A549 (cell line): ENCODE data around the gene MAGEF1. TPM values are rescaled to one million over a fixed set of nuclear protein-coding genes. Genes with fewer than 3 reads are reported as not detected.

ENCODE experiments used
- ATAC-seq, 2 experiments: fragments of 200-7000 bp in 1 of 2; fragments of >200 bp in 1 of 2; cut with Nextera tagmentation in 1 of 2; cut with Tn5 transposase in 1 of 2; 3 replicates each; pipeline versions ENCODE4 v1.8.0 to v1.9.1; 2018 to 2020; ENCODE audit warnings: mild to moderate bottlenecking in 1 of 2, moderate library complexity in 1 of 2
- CTCF ChIA-PET: fragments of 300-600 bp; sonication (Branson Sonifier 250); formaldehyde crosslinking; extraction: SDS; loops from one replicate; lab custom pipeline; 2021; ENCODE audit warnings: antibody characterized with exemption, inconsistent platforms; lab: Yijun Ruan, JAX
- POLR2A ChIA-PET: fragments of 350-600 bp; formaldehyde crosslinking; extraction: SDS; loops from one replicate; lab custom pipeline; 2021; ENCODE audit warnings: antibody characterized with exemption, inconsistent platforms; lab: Yijun Ruan, JAX
- DNase-seq, 2 experiments: peaks; one replicate each; pipeline versions ENCODE4 v3.0.0 to v3.0.0-alpha.2; 2011 to 2016; ENCODE audit warnings: low read depth in 1 of 2, low spot score in 1 of 2
- FAIRE-seq: peaks from 2 replicates; lab custom pipeline; 2011; peaks lifted over from hg19 to GRCh38; lab: Jason Lieb, UNC
- H3K27ac ChIP-seq, 2 experiments: fragments of >200 bp; sonication (Bioruptor Twin); formaldehyde crosslinking; 3 replicates each; pipeline ENCODE4 v1.5.1; 2016 to 2017
- H3K4me1 ChIP-seq: fragments of >200 bp; sonication (Bioruptor Twin); formaldehyde crosslinking; 3 replicates; pipeline ENCODE4 v1.6.1; 2016
- H3K4me2 ChIP-seq: fragments of >200 bp; sonication (Bioruptor Twin); formaldehyde crosslinking; 3 replicates; pipeline ENCODE4 v1.6.1; 2016
- H3K4me3 ChIP-seq: fragments of >200 bp; sonication (Bioruptor Twin); formaldehyde crosslinking; 3 replicates; pipeline ENCODE4 v1.5.1; 2016
- H3K9me3 ChIP-seq: fragments of >200 bp; sonication (Bioruptor Twin); formaldehyde crosslinking; 3 replicates; pipeline ENCODE4 v1.6.1; 2016
- CBX8 ChIP-seq: fragments of 200-600 bp; sonication (generic); IDR thresholded peaks from 2 replicates; pipeline ENCODE4 v1.6.1; 2016
- CHD2 ChIP-seq: fragments of 150-350 bp; IDR thresholded peaks from 2 replicates; pipeline ENCODE4 v1.6.1; 2014; ENCODE audit warnings: low read length; ENCODE audit not compliant: partially characterized antibody
- CHD4 ChIP-seq: fragments of 200-600 bp; sonication (generic); IDR thresholded peaks from 2 replicates; pipeline ENCODE4 v1.6.1; 2016; ENCODE audit warnings: antibody characterized with exemption, mild to moderate bottlenecking, borderline replicate concordance
- EHF ChIP-seq: fragments of 250-450 bp; sonication (Bioruptor Pico); IDR thresholded peaks from 2 replicates; pipeline ENCODE4 v1.5.0; 2020; ENCODE audit warnings: mild to moderate bottlenecking
- EHMT2 ChIP-seq: fragments of 200-600 bp; sonication (generic); IDR thresholded peaks from 2 replicates; pipeline ENCODE4 v1.6.1; 2016; ENCODE audit warnings: antibody characterized with exemption, low read depth, mild to moderate bottlenecking, moderate library complexity
- ESRRA ChIP-seq: fragments of 150-350 bp; IDR thresholded peaks from 2 replicates; pipeline ENCODE4 v1.6.1; 2014; ENCODE audit warnings: mild to moderate bottlenecking, low read length, borderline replicate concordance
- GATA3 ChIP-seq: IDR thresholded peaks from 2 replicates; pipeline ENCODE4 v1.6.1; 2012; ENCODE audit warnings: borderline replicate concordance
- HOXB13 ChIP-seq: fragments of 250-450 bp; sonication (Bioruptor Pico); IDR thresholded peaks from 2 replicates; pipeline ENCODE4 v1.5.0; 2020; ENCODE audit warnings: low read depth, mild to moderate bottlenecking, moderate library complexity
- JUNB ChIP-seq: fragments of >200 bp; sonication (Bioruptor Twin); formaldehyde crosslinking; IDR thresholded peaks from 2 replicates; pipeline ENCODE4 v1.6.1; 2016
- KDM5A ChIP-seq: fragments of 200-600 bp; sonication (generic); IDR thresholded peaks from 2 replicates; pipeline ENCODE4 v1.6.1; 2016; ENCODE audit warnings: antibody characterized with exemption, mild to moderate bottlenecking
- MAZ ChIP-seq: fragments of 150-350 bp; IDR thresholded peaks from 2 replicates; pipeline ENCODE4 v1.6.1; 2014; ENCODE audit warnings: antibody characterized with exemption, low read depth, low read length, borderline replicate concordance
- MYC ChIP-seq: IDR thresholded peaks from 2 replicates; pipeline ENCODE4 v1.6.1; 2012; ENCODE audit warnings: mild to moderate bottlenecking, inconsistent platforms, low read length, improper control_type of control experiment, borderline replicate concordance
- NFE2L2 ChIP-seq: fragments of 150-350 bp; conservative IDR thresholded peaks from 2 replicates; pipeline ENCODE4 v1.6.1; 2014; ENCODE audit warnings: low read length
- PBX3 ChIP-seq: IDR thresholded peaks from 2 replicates; pipeline ENCODE4 v1.6.1; 2012
- POLR2A ChIP-seq: IDR thresholded peaks from 2 replicates; pipeline ENCODE4 v1.6.1; 2012; ENCODE audit warnings: mild to moderate bottlenecking, low read length
- POLR2AphosphoS2 ChIP-seq: conservative IDR thresholded peaks from 2 replicates; pipeline ENCODE4 v1.6.1; 2012; ENCODE audit warnings: low read length, improper control_type of control experiment, inconsistent platforms
- RAD21 ChIP-seq, 2 experiments: fragments of >200 bp in 1 of 2; sonication (Bioruptor Twin) in 1 of 2; formaldehyde crosslinking in 1 of 2; IDR thresholded peaks in 1 of 2; conservative IDR thresholded peaks in 1 of 2; 2 replicates in 1 of 2; 3 replicates in 1 of 2; pipeline ENCODE4 v1.6.1; 2012 to 2018; ENCODE audit warnings: inconsistent platforms in 1 of 2
- RNF2 ChIP-seq: fragments of 200-600 bp; sonication (generic); IDR thresholded peaks from 2 replicates; pipeline ENCODE4 v1.6.1; 2016; ENCODE audit warnings: low read depth, mild to moderate bottlenecking, antibody characterized with exemption, moderate library complexity, borderline replicate concordance
- SREBF2 ChIP-seq: fragments of 450-650 bp; IDR thresholded peaks from 2 replicates; pipeline ENCODE4 v1.6.1; 2014; ENCODE audit warnings: mild to moderate bottlenecking, moderate library complexity
- ZFP36 ChIP-seq: fragments of 450-650 bp; IDR thresholded peaks from 2 replicates; pipeline ENCODE4 v1.6.1; 2014; ENCODE audit warnings: borderline replicate concordance; ENCODE audit not compliant: partially characterized antibody
- ZNF302 ChIP-seq: fragments of 250-450 bp; sonication (Bioruptor Pico); IDR thresholded peaks from 2 replicates; pipeline ENCODE4 v1.9.0; 2021; ENCODE audit warnings: inconsistent platforms, mild to moderate bottlenecking, moderate library complexity
- ZSCAN20 ChIP-seq: fragments of 250-450 bp; sonication (Bioruptor Pico); IDR thresholded peaks from 2 replicates; pipeline ENCODE4 v1.8.0; 2022; ENCODE audit warnings: mild to moderate bottlenecking, moderate library complexity
- WGBS: methylation state at CpG from one replicate; pipeline ENCODE4 v1.1.6; 2017; ENCODE audit errors: missing lambda C conversion rate; 5-methylcytosine and 5-hydroxymethylcytosine counted together
- polyA plus RNA-seq, 4 experiments: library from polyadenylated mRNA; depleted of rRNA in 3 of 4; stranded (reverse); fragments of >200 nt; fragmentation: RNase III in 1 of 4; extraction: RNeasy Plus Mini Kit Qiagen cat#74134 plus additional on column Dnase treatment in 1 of 4; gene quantifications; 2 replicates in 3 of 4; 3 replicates in 1 of 4; pipeline ENCODE4 v1.2.3, GENCODE V29; 2011 to 2017
- TF ChIP-seq, protein P1 (sequence below): fragments of >200 bp; sonication (Bioruptor Twin); formaldehyde crosslinking; IDR thresholded peaks from 2 replicates; pipeline ENCODE4 v1.6.1; 2016
- TF ChIP-seq, protein P2 (sequence below): fragments of 250-450 bp; sonication (Bioruptor Pico); IDR thresholded peaks from 2 replicates; pipeline ENCODE4 v1.5.0; 2020; ENCODE audit warnings: low read depth, mild to moderate bottlenecking, moderate library complexity
- TF ChIP-seq, protein P3 (sequence below): fragments of 150-350 bp; IDR thresholded peaks from 2 replicates; pipeline ENCODE4 v1.6.1; 2014; ENCODE audit warnings: low read depth, mild to moderate bottlenecking, low read length

The MAGEF1 gene
- polyA plus RNA-seq, 2 of the 4 experiments (the other 2 are of a cell fraction), result 19.6 to 30.8 TPM

DNA sequence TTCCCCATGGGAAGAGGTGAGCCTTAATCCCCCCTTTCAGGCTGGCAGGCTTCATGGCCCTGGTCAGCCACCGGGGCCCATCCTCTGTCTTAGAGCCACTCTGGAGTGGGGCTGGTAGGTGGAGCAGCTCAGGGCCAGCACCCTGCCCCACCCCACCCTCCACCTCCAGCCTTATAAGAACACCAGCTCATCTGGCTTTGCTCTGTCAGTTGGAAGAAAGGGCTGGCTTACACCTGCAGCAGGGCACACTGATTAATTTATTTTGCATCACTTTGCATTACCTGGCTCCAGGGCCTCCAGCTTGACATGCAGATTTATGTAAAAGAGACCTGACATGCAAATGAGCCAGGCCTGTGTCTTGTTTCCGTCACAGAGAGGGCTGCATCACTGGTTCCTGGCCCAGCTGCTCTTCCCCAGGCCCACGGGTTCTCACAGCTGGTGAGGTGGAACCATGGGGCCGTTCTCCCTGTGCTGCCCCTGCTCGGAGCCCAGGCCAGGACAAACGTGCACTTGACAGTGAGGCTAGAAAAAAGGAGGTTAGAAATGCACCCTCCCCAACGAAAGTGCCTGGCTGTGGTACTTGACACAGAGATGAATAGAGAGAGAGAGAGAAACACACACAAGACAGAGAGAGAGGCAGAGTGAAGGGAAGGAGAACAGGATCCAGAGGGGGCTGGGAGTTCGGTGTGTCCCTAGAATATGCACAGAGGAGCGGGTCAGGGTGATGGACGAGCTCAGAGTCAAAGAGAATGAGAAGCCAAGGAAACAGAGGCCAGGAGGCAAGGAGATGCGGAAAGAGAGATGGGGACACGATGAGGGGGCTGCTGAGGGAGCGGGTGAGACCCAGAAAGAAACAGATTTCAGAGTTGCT, 44.5 kb upstream of the MAGEF1 start (continued):
- no peak for TF ChIP-seq ZFP36
- TF ChIP-seq NFE2L2, result no peak
- no peak for TF ChIP-seq ZNF302 (CRISPR knock-in tag)

- Histone ChIP-seq H3K27ac (no peak overlapping the region), H3K4me2 (no peak overlapping the region), H3K9me3 (no peaks in the 10 kb centered on the region), H3K4me3 (no peak overlapping the region), H3K4me1 (no peaks in the 10 kb centered on the region)
- DNase-seq (no peak), ATAC-seq (no peak), FAIRE-seq (no peak)
- ChIA-PET CTCF (interaction anchor here (1.0 to 2.7 kb wide), 2 partner anchors 13 to 194 kb away, joined by 5 to 7 read pairs; partner anchors contain the start of gene EPHB3), POLR2A (no interaction called here)
- no peak for TF ChIP-seq MYC
- no peak for TF ChIP-seq CHD4
- no peak for TF ChIP-seq HOXB13 (CRISPR knock-in tag)
- TF ChIP-seq ZSCAN20 (CRISPR knock-in tag), result no peak
- no peak for TF ChIP-seq CHD2
- TF ChIP-seq KDM5A, result no peak
- no peak for TF ChIP-seq GATA3
- TF ChIP-seq PBX3, result no peak
- TF ChIP-seq EHF (CRISPR knock-in tag), result no peak
- TF ChIP-seq RNF2, result no peak
- TF ChIP-seq EHMT2, result no peak
- TF ChIP-seq NFE2L2, result no peak
- WGBS, result 54% methylated on average over 4 of the region's 8 CpGs
These were observed 43.5 kb upstream of the MAGEF1 start for GRCh38 chr3:184755315-184755731.

GRCh38 chr3:184752361-184752760, 40.5 kb upstream of the MAGEF1 start:
- ATAC-seq (no peak), DNase-seq (no peak), FAIRE-seq (no peak)
- WGBS, result 58% methylated on average over 5 of the region's 5 CpGs
- no peak overlapping the region for H3K4me2 ChIP-seq
- H3K9me3 ChIP-seq, result no peaks in the 10 kb centered on the region
- no peak overlapping the region for H3K4me3 ChIP-seq
- TF ChIP-seq POLR2AphosphoS2 (no peak), RAD21 (conservative IDR thresholded peaks at IDR 0.05 in 1 of 2, IDR thresholded peaks at IDR 0.05 in 1 of 2) (no peak), JUNB (no peak), CBX8 (no peak), GATA3 (no peak), SREBF2 (no peak), ESRRA (no peak), CHD4 (no peak), HOXB13 (CRISPR knock-in tag) (no peak), POLR2A (no peak), RNF2 (no peak), NFE2L2 (no peak), ZSCAN20 (CRISPR knock-in tag) (no peak), MAZ (no peak)
- TF ChIP-seq, protein P1, sequence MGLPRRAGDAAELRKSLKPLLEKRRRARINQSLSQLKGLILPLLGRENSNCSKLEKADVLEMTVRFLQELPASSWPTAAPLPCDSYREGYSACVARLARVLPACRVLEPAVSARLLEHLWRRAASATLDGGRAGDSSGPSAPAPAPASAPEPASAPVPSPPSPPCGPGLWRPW, result no peak
- TF ChIP-seq, protein P2, sequence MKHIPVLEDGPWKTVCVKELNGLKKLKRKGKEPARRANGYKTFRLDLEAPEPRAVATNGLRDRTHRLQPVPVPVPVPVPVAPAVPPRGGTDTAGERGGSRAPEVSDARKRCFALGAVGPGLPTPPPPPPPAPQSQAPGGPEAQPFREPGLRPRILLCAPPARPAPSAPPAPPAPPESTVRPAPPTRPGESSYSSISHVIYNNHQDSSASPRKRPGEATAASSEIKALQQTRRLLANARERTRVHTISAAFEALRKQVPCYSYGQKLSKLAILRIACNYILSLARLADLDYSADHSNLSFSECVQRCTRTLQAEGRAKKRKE (CRISPR knock-in tag), result no peak
- TF ChIP-seq, protein P3, sequence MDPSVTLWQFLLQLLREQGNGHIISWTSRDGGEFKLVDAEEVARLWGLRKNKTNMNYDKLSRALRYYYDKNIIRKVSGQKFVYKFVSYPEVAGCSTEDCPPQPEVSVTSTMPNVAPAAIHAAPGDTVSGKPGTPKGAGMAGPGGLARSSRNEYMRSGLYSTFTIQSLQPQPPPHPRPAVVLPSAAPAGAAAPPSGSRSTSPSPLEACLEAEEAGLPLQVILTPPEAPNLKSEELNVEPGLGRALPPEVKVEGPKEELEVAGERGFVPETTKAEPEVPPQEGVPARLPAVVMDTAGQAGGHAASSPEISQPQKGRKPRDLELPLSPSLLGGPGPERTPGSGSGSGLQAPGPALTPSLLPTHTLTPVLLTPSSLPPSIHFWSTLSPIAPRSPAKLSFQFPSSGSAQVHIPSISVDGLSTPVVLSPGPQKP, result no peak
- ChIA-PET POLR2A (no interaction called here), CTCF (interaction anchor here (1.4 to 2.7 kb wide), 2 partner anchors 25 kb away, joined by 4 to 7 read pairs; no protein-coding TSS in a partner anchor)
- H3K27ac ChIP-seq, result no peak overlapping the region
- H3K4me1 ChIP-seq, result no peaks in the 10 kb centered on the region
